ENCODE measurements around the gene MACROD2. TPM values are rescaled to one million over a fixed set of nuclear protein-coding genes. Genes with fewer than 3 reads are reported as not detected.

Gene MACROD2
- total RNA-seq, 1 experiment from 2014 or later, result 3.1 TPM

- H3K4me3 Mint-ChIP-seq (ENCODE audit: unreplicated experiment), result no peak overlapping the region
- CTCF ChIA-PET, result interaction anchor here (0.5 to 1.0 kb wide), 2 partner anchors 472 to 748 kb away, joined by 4 to 5 read pairs; no protein-coding TSS in a partner anchor
Observed at GRCh38 chr20:16003310-16003709, 2008.0 kb downstream of the MACROD2 start.

GRCh38 chr20:16004108-16004854, 2009.0 kb downstream of the MACROD2 start:
- Mint-ChIP-seq H3K4me3 (ENCODE audit: unreplicated experiment) (no peak overlapping the region), H3K27me3 (ENCODE audit: insufficient read depth, unreplicated experiment) (no peaks in the 10 kb centered on the region), H3K36me3 (ENCODE audit: insufficient read depth, unreplicated experiment) (no peaks in the 10 kb centered on the region), H3K9me3 (ENCODE audit: unreplicated experiment) (no peaks in the 10 kb centered on the region), H3K27ac (ENCODE audit: low read depth, unreplicated experiment) (no peak overlapping the region), H3K4me1 (ENCODE audit: insufficient read depth, unreplicated experiment) (no peaks in the 10 kb centered on the region)
- no peak for DNase-seq (ENCODE audit: unreplicated experiment)
- TF ChIP-seq CTCF (IDR thresholded peaks at IDR 0.05; ENCODE audit: unreplicated experiment), result no peak
- CTCF ChIA-PET, result no interaction called here
- POLR2A ChIA-PET, result no interaction called here
- intact Hi-C loops (cut with micrococcal nuclease), result no loop called here
- BruUV-seq (replicated peaks), result no TSS peak

More at GRCh38 chr20:16003310-16003709, 2008.0 kb downstream of the MACROD2 start:
- no peaks in the 10 kb centered on the region for H3K4me1 Mint-ChIP-seq (ENCODE audit: insufficient read depth, unreplicated experiment)
- no peaks in the 10 kb centered on the region for H3K36me3 Mint-ChIP-seq (ENCODE audit: insufficient read depth, unreplicated experiment)
- no peak for DNase-seq (ENCODE audit: unreplicated experiment)
- TF ChIP-seq CTCF (IDR thresholded peaks at IDR 0.05; ENCODE audit: unreplicated experiment), result no peak
- POLR2A ChIA-PET, result interaction anchor here (0.9 kb wide), 1 partner anchor 129 kb away, joined by 3 read pairs; no protein-coding TSS in a partner anchor
- no peak overlapping the region for H3K27ac Mint-ChIP-seq (ENCODE audit: low read depth, unreplicated experiment)
- H3K27me3 Mint-ChIP-seq (ENCODE audit: insufficient read depth, unreplicated experiment), result no peaks in the 10 kb centered on the region
- no TSS peak for BruUV-seq (replicated peaks)
- H3K9me3 Mint-ChIP-seq (ENCODE audit: unreplicated experiment), result no peaks in the 10 kb centered on the region
- intact Hi-C loops (cut with micrococcal nuclease), result no loop called here

- no peak for DNase-seq (ENCODE audit: unreplicated experiment)
- no peak for TF ChIP-seq CTCF (IDR thresholded peaks at IDR 0.05; ENCODE audit: unreplicated experiment)
- Mint-ChIP-seq H3K27me3 (ENCODE audit: insufficient read depth, unreplicated experiment) (no peaks in the 10 kb centered on the region), H3K4me3 (ENCODE audit: unreplicated experiment) (no peak overlapping the region), H3K27ac (ENCODE audit: low read depth, unreplicated experiment) (no peak overlapping the region), H3K36me3 (ENCODE audit: insufficient read depth, unreplicated experiment) (no peaks in the 10 kb centered on the region), H3K9me3 (ENCODE audit: unreplicated experiment) (no peaks in the 10 kb centered on the region), H3K4me1 (ENCODE audit: insufficient read depth, unreplicated experiment) (no peaks in the 10 kb centered on the region)
- ChIA-PET CTCF (interaction anchor here (0.8 kb wide), 1 partner anchor 14 kb away, joined by 4 read pairs; no protein-coding TSS in a partner anchor), POLR2A (interaction anchor here (1.1 kb wide), 1 partner anchor 12 kb away, joined by 3 read pairs; no protein-coding TSS in a partner anchor)
- no TSS peak for BruUV-seq (replicated peaks)
- intact Hi-C loops (cut with micrococcal nuclease), result no loop called here
Observed at GRCh38 chr20:16005021-16005914, 2010.0 kb downstream of the MACROD2 start.

All from MCF 10A (cell line).